K562 (cell line): Measurements from ENCODE around the gene RBP3. TPM values are rescaled to one million over a fixed set of nuclear protein-coding genes. Genes with fewer than 3 reads are reported as not detected.

ENCODE experiments used
- ATAC-seq: fragments of 200-7000 bp; cut with Tn5 transposase; 3 replicates; pipeline ENCODE4 v1.9.1; 2020; ENCODE audit warnings: moderate library complexity
- BruUV-seq: library from RNA; stranded (reverse); fragments of 400-500 nt; replicated peaks from 2 replicates; lab custom pipeline; 2021; lab: Mats Ljungman, UMichigan
- CTCF ChIA-PET: fragments of 300-600 bp; formaldehyde crosslinking; extraction: SDS; loops from one replicate; lab custom pipeline; 2021; ENCODE audit warnings: low intra/inter-chr PET ratio; lab: Yijun Ruan, JAX
- POLR2A ChIA-PET: fragments of 300-600, 350-650 bp; sonication (Branson Sonifier 250); formaldehyde crosslinking; extraction: SDS; loops from one replicate; lab custom pipeline; 2021; ENCODE audit warnings: antibody characterized with exemption, inconsistent platforms; lab: Yijun Ruan, JAX
- DNase-seq, 4 experiments: peaks; one replicate each; pipeline versions ENCODE4 v3.0.0 to v3.0.0-alpha.2; 2011 to 2018; ENCODE audit warnings: low spot score in 3 of 4, mixed read lengths in 3 of 4; ENCODE audit errors: extremely low read depth in 1 of 4
- FAIRE-seq: peaks from 2 replicates; lab custom pipeline; 2011; peaks lifted over from hg19 to GRCh38; lab: Jason Lieb, UNC
- H2AFZ ChIP-seq: 2 replicates; pipeline ENCODE4 v1.6.0; 2011; ENCODE audit warnings: low read depth, low read length, control low read depth, inconsistent platforms
- H3K27ac ChIP-seq: fragments of 200-600 bp; 3 replicates; pipeline ENCODE4 v1.8.0; 2011; ENCODE audit warnings: low read depth, mild to moderate bottlenecking, control low read depth, inconsistent platforms, low read length, moderate library complexity, mixed read lengths; ENCODE audit errors: extremely low read depth
- H3K27me3 ChIP-seq, 2 experiments: fragments of 300-600 bp in 1 of 2; 2 replicates in 1 of 2; 3 replicates in 1 of 2; pipeline versions ENCODE4 v1.6.0 to v1.8.0; 2011; ENCODE audit warnings: inconsistent platforms in 2 of 2, low read length in 2 of 2, mild to moderate bottlenecking in 1 of 2, mixed read lengths in 1 of 2, moderate library complexity in 1 of 2; ENCODE audit not compliant: control insufficient read depth in 2 of 2, insufficient read depth in 2 of 2
- H3K36me3 ChIP-seq: fragments of 300-600 bp; 3 replicates; pipeline ENCODE4 v1.8.0; 2011; ENCODE audit warnings: mild to moderate bottlenecking, low read length, inconsistent platforms; ENCODE audit not compliant: control insufficient read depth, insufficient read depth
- H3K4me1 ChIP-seq, 2 experiments: fragments of 200-600 bp in 1 of 2; replicated peaks in 1 of 2; 2 replicates in 1 of 2; 3 replicates in 1 of 2; pipeline versions ENCODE4 v1.5.1 to v1.8.0; 2011; ENCODE audit warnings: inconsistent platforms in 2 of 2, low read length in 2 of 2, mild to moderate bottlenecking in 1 of 2, mixed read lengths in 1 of 2, moderate library complexity in 1 of 2; ENCODE audit not compliant: control insufficient read depth in 2 of 2, insufficient read depth in 2 of 2
- H3K4me2 ChIP-seq: 2 replicates; pipeline ENCODE4 v1.6.1; 2011; ENCODE audit warnings: low read length, control low read depth, inconsistent platforms, mixed read lengths; ENCODE audit not compliant: insufficient read depth
- H3K4me3 ChIP-seq: fragments of 200-600 bp; sonication (generic), shearing (Covaris generic); 2 replicates; pipeline ENCODE4 v1.5.1; 2016; ENCODE audit warnings: control low read depth, inconsistent platforms
- H3K79me2 ChIP-seq: fragments of 200-600 bp; 3 replicates; pipeline ENCODE4 v1.8.0; 2011; ENCODE audit warnings: low read length, inconsistent platforms; ENCODE audit not compliant: control insufficient read depth, insufficient read depth
- H3K9ac ChIP-seq, 2 experiments: 2 replicates each; pipeline versions ENCODE4 v1.6.0 to v1.6.1; 2011; ENCODE audit warnings: low read depth in 2 of 2, low read length in 2 of 2, control low read depth in 1 of 2, inconsistent platforms in 1 of 2, mild to moderate bottlenecking in 1 of 2, mixed read lengths in 1 of 2; ENCODE audit not compliant: insufficient read depth in 1 of 2
- H3K9me1 ChIP-seq: one replicate; pipeline ENCODE4 v1.6.0; 2011; ENCODE audit warnings: inconsistent platforms, mild to moderate bottlenecking, low read length, moderate library complexity; ENCODE audit not compliant: control insufficient read depth, insufficient read depth
- H3K9me3 ChIP-seq: replicated peaks from 2 replicates; pipeline ENCODE4 v1.5.1; 2011; ENCODE audit warnings: low read depth, low read length, inconsistent platforms; ENCODE audit not compliant: control insufficient read depth, insufficient read depth
- H4K20me1 ChIP-seq: replicated peaks from 2 replicates; pipeline ENCODE4 v1.6.1; 2011; ENCODE audit warnings: low read length, inconsistent platforms, mixed read lengths; ENCODE audit not compliant: control insufficient read depth, insufficient read depth
- CTBP1 ChIP-seq: fragments of 450-650 bp; IDR thresholded peaks from 2 replicates; pipeline ENCODE4 v1.6.1; 2016; ENCODE audit warnings: borderline replicate concordance
- ESRRA ChIP-seq: fragments of 450-650 bp; IDR thresholded peaks from 2 replicates; pipeline ENCODE4 v1.6.1; 2014; ENCODE audit warnings: low read depth, mild to moderate bottlenecking, moderate library complexity, borderline replicate concordance
- HNRNPL ChIP-seq: fragments of 200-400 bp; formaldehyde crosslinking; IDR thresholded peaks from 2 replicates; pipeline ENCODE4 v1.6.1; 2017; ENCODE audit warnings: low read depth, mild to moderate bottlenecking, low read length
- ID3 ChIP-seq, 2 experiments: fragments of 250-450 bp in 1 of 2; fragments of 450-650 bp in 1 of 2; sonication (Bioruptor Pico) in 1 of 2; IDR thresholded peaks; 2 replicates each; pipeline versions ENCODE4 v1.6.1 to v1.8.0; 2016 to 2021; ENCODE audit warnings: mild to moderate bottlenecking in 2 of 2, moderate library complexity in 2 of 2, missing compliant biosample characterization in 1 of 2, missing genetic modification characterization in 1 of 2
- MED1 ChIP-seq: sonication (generic); formaldehyde crosslinking; IDR thresholded peaks from 2 replicates; pipeline ENCODE4 v1.8.1; 2023; ENCODE audit warnings: missing genetic modification reagents, borderline replicate concordance
- MNT ChIP-seq, 2 experiments: fragments of 450-650 bp; conservative IDR thresholded peaks; 2 replicates each; pipeline ENCODE4 v1.6.1; 2017; ENCODE audit warnings: mild to moderate bottlenecking in 2 of 2, moderate library complexity in 2 of 2
- POLR2G ChIP-seq: fragments of 200-400 bp; formaldehyde crosslinking; IDR thresholded peaks from 2 replicates; pipeline ENCODE4 v1.6.1; 2017; ENCODE audit warnings: low read depth, mild to moderate bottlenecking, antibody characterized with exemption, low read length, moderate library complexity
- RB1 ChIP-seq: fragments of 450-650 bp; IDR thresholded peaks from 2 replicates; pipeline ENCODE4 v1.6.1; 2017; ENCODE audit warnings: low read depth, mild to moderate bottlenecking
- RBFOX2 ChIP-seq: fragments of 200-400 bp; formaldehyde crosslinking; IDR thresholded peaks from 2 replicates; pipeline ENCODE4 v1.6.1; 2017; ENCODE audit warnings: low read depth, mild to moderate bottlenecking, low read length, moderate library complexity
- SAFB ChIP-seq: fragments of 200-400 bp; formaldehyde crosslinking; IDR thresholded peaks from 2 replicates; pipeline ENCODE4 v1.6.1; 2017; ENCODE audit warnings: low read depth, low read length, borderline replicate concordance
- SRF ChIP-seq, 2 experiments: fragments of 250-450, 450-650 bp in 1 of 2; sonication (Bioruptor Pico) in 1 of 2; sonication (generic) in 1 of 2; formaldehyde crosslinking; IDR thresholded peaks; 2 replicates each; pipeline versions ENCODE4 v1.5.0 to v1.5.1; 2020 to 2022; ENCODE audit warnings: mild to moderate bottlenecking in 1 of 2, missing genetic modification reagents in 1 of 2
- TFAP4 ChIP-seq: sonication (generic); formaldehyde crosslinking; IDR thresholded peaks from 2 replicates; pipeline ENCODE4 v1.8.0; 2022; ENCODE audit warnings: missing genetic modification reagents, mild to moderate bottlenecking, moderate library complexity, borderline replicate concordance
- ZNF57 ChIP-seq: fragments of 450-650 bp; formaldehyde crosslinking; IDR thresholded peaks from 2 replicates; pipeline ENCODE4 v1.4.0; 2020; ENCODE audit warnings: mild to moderate bottlenecking, moderate library complexity
- WGBS: fragments of 100-300 bp; shearing (Covaris generic); methylation state at CpG from one replicate; pipeline ENCODE4 v1.1.6; 2016; ENCODE audit warnings: low coverage, mixed read lengths; ENCODE audit not compliant: insufficient coverage; ENCODE audit errors: missing lambda C conversion rate; 5-methylcytosine and 5-hydroxymethylcytosine counted together
- in situ Hi-C: fragments of 300-500 bp; cut with MboI; formaldehyde crosslinking; loops from 4 replicates; pipeline ENCODE4 v1.15.0; 2018; ENCODE audit warnings: inconsistent platforms, mixed read lengths
- intact Hi-C: fragments of 100-400 bp; cut with micrococcal nuclease; formaldehyde crosslinking; loops from 2 replicates; pipeline ENCODE4 v1.14.2; 2022
- polyA plus RNA-seq, 8 experiments: library from polyadenylated mRNA; depleted of rRNA in 4 of 8; stranded (reverse) in 5 of 8; unstranded in 3 of 8; fragments of >200 nt; fragmentation: Nextera tagmentation in 2 of 8; fragmentation: Illumina TruSeq in 1 of 8; extraction: Ambion mirVana in 2 of 8; extraction: Trizol in 1 of 8; gene quantifications; 2 replicates each; pipeline versions ENCODE4 v1.2.1 to v1.2.3, GENCODE V29; 2011 to 2014; ENCODE audit warnings: inconsistent platforms in 1 of 8, missing spikeins in 1 of 8
- total RNA-seq, 7 experiments: library from RNA; depleted of rRNA in 6 of 7; stranded (reverse); fragments of >200 nt in 6 of 7; fragmentation: Illumina TruSeq in 2 of 7; extraction: Trizol in 2 of 7; gene quantifications; 2 replicates each; pipeline versions ENCODE4 v1.2.1 to v1.2.3, GENCODE V29; 2011 to 2021; ENCODE audit warnings: low replicate concordance in 1 of 7

RBP3 gene
- total and polyA plus RNA-seq, 9 of the 15 experiments (the other 6 are each of a cell fraction or from before 2014, with no cell fraction given), result not detected

- TF ChIP-seq ID3 (CRISPR knock-in tag; IDR thresholded peaks at IDR 0.05), result no peak
- TF ChIP-seq ID3 (tag; IDR thresholded peaks at IDR 0.05), result no peak
These were observed 35.3 kb downstream of the RBP3 start (continued) for GRCh38 chr10:47383261-47384147.

GRCh38 chr10:47384148-47384921, 36.2 kb downstream of the RBP3 start, which contains the start of gene ZNF488:
ZNF488 (minus strand) TSS chr10:47384293; CDS start chr10:47368829, 15,464 bp downstream.
- Histone ChIP-seq H3K27me3 (peaks cover 13 to 33% of the 10 kb centered on the region in 2 experiments), H4K20me1 (0 out of 2 replicates have a peak, but pooled peaks cover 4% of the 10 kb centered on the region), H3K4me1 (peaks cover 0 to 14% of the 10 kb centered on the region in 2 experiments; a peak in 3 of 5 replicates), H3K9me1 (no peaks in the 10 kb centered on the region), H3K36me3 (no peaks in the 10 kb centered on the region), H3K79me2 (no peaks in the 10 kb centered on the region), H3K4me2 (peak within 1 kb of the TSS; percentile 81), H3K9ac (peak within 1 kb of the TSS in 1 of 2 experiments; percentile 73; a peak in 2 of 4 replicates), H3K27ac (no peak within 1 kb of the TSS), H3K9me3 (no peaks in the 10 kb centered on the region; the same call in 1 of the 2 replicates), H3K4me3 (peak within 1 kb of the TSS; percentile 59), H2AFZ (peak within 1 kb of the TSS; percentile 92)
- intact Hi-C loops (no loop called here), in situ Hi-C loops (loop anchor here (5.0 kb wide), 2 partner anchors 1102 to 1277 kb away; no protein-coding TSS in a partner anchor)
- no TSS peak for BruUV-seq
- FAIRE-seq, result no peak
- ATAC-seq, result peak; percentile 99
- WGBS, result 1% methylated on average over 60 of the region's 75 CpGs
- POLR2A ChIA-PET, result interaction anchor here (0.5 to 1.6 kb wide), 3 partner anchors 10 to 95 kb away, joined by 3 to 4 read pairs (median 3); no protein-coding TSS in a partner anchor
- CTCF ChIA-PET, result no interaction called here
- peak; percentile 89 to 100 (median 99) for DNase-seq
- TF ChIP-seq HNRNPL (peak; percentile 46; the same call in 1 of the 2 replicates), CTBP1 (peak; percentile 55), MNT (conservative IDR thresholded peaks at IDR 0.05) (peak in 1 of 2 experiments; percentile 32; a peak in 1 of 4 replicates), RBFOX2 (peak; percentile 56), MED1 (CRISPR knock-in tag) (no peak), SRF (CRISPR knock-in tag; IDR thresholded peaks at IDR 0.05) (0 out of 4 replicates have a peak, but pooled peaks of 1 of the 2 experiments have one; percentile 32), POLR2G (peak; percentile 62), ZNF57 (no peak), ESRRA (0 out of 2 replicates have a peak, but pooled peaks have one; percentile 13), RB1 (peak; percentile 64), SAFB (peak; percentile 8; the same call in 1 of the 2 replicates), TFAP4 (CRISPR knock-in tag) (peak; percentile 60; the same call in 1 of the 2 replicates)
